Measurements from ENCODE around the gene SDHC. TPM values are rescaled to one million over a fixed set of nuclear protein-coding genes. Genes with fewer than 3 reads are reported as not detected.

SDHC gene
- polyA plus RNA-seq, 3 donors, result 208 to 350 (median 323) TPM

GRCh38 chr1:161367684-161368400 is 53.7 kb downstream of the SDHC start, which contains the start of gene CFAP126:
Gene CFAP126, minus strand, starts transcription at chr1:161367876. Its CDS starts 8 bp downstream, at chr1:161367868.
- intact Hi-C loops (cut with micrococcal nuclease), result no loop called here
- Histone ChIP-seq H3K27me3 (ENCODE audit: control insufficient read depth in 2 of 2, insufficient read depth in 2 of 2, low read length in 2 of 2) (no peaks in the 10 kb centered on the region), H3K4me1 (ENCODE audit: control insufficient read depth in 1 of 2, insufficient read depth in 2 of 2, low read length in 2 of 2) (peaks cover 0 to 5% of the 10 kb centered on the region in 2 donors), H3K4me2 (replicated peaks; ENCODE audit: extremely low read depth, low read length, poor library complexity, severe bottlenecking) (no peak within 1 kb of the TSS), H2AFZ (ENCODE audit: insufficient read depth, low read depth, low read length, poor library complexity, severe bottlenecking) (no peak within 1 kb of the TSS), H3K9me3 (replicated peaks in 1 of 2; ENCODE audit: control insufficient read depth in 1 of 2, insufficient read depth in 1 of 2, low read length in 2 of 2) (no peaks in the 10 kb centered on the region), H3K79me2 (ENCODE audit: insufficient read depth, low read length) (no peaks in the 10 kb centered on the region), H3K27ac (ENCODE audit: low read depth in 1 of 2, low read length in 2 of 2) (no peak within 1 kb of the TSS), H3K9ac (ENCODE audit: insufficient read depth, low read length, poor library complexity, severe bottlenecking) (no peak within 1 kb of the TSS), H3K36me3 (replicated peaks in 1 of 2; ENCODE audit: control insufficient read depth in 1 of 2, insufficient read depth in 2 of 2, low read length in 2 of 2) (peaks cover 21 to 40% of the 10 kb centered on the region in 2 donors), H3K4me3 (replicated peaks in 1 of 3; ENCODE audit: low read depth in 2 of 3, low read length in 3 of 3) (no peak within 1 kb of the TSS), H4K20me1 (ENCODE audit: insufficient read depth, low read length) (no peaks in the 10 kb centered on the region)
- peaks cover 5% of the 10 kb centered on the region for H3K4me1 Mint-ChIP-seq
- peak within 1 kb of the TSS in 6 of 7 donors; percentile 12 to 83 (median 65) for H3K27ac Mint-ChIP-seq
- 0% methylated on average over 1 of the region's 6 CpGs for WGBS (ENCODE audit: insufficient coverage)
- no peak within 1 kb of the TSS for H3K4me3 Mint-ChIP-seq
- H3K9me3 Mint-ChIP-seq, result no peaks in the 10 kb centered on the region
- peaks cover 40 to 46% of the 10 kb centered on the region in 2 donors for H3K36me3 Mint-ChIP-seq
- peak; percentile 55 to 81 (median 66) for DNase-seq
- peaks cover 0 to 2% (median 0%) of the 10 kb centered on the region in 3 donors for H3K27me3 Mint-ChIP-seq (ENCODE audit: low read depth in 3 of 3)
- TF ChIP-seq, protein P1, sequence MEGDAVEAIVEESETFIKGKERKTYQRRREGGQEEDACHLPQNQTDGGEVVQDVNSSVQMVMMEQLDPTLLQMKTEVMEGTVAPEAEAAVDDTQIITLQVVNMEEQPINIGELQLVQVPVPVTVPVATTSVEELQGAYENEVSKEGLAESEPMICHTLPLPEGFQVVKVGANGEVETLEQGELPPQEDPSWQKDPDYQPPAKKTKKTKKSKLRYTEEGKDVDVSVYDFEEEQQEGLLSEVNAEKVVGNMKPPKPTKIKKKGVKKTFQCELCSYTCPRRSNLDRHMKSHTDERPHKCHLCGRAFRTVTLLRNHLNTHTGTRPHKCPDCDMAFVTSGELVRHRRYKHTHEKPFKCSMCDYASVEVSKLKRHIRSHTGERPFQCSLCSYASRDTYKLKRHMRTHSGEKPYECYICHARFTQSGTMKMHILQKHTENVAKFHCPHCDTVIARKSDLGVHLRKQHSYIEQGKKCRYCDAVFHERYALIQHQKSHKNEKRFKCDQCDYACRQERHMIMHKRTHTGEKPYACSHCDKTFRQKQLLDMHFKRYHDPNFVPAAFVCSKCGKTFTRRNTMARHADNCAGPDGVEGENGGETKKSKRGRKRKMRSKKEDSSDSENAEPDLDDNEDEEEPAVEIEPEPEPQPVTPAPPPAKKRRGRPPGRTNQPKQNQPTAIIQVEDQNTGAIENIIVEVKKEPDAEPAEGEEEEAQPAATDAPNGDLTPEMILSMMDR (IDR thresholded peaks at IDR 0.05), result peak; percentile 25

DNA sequence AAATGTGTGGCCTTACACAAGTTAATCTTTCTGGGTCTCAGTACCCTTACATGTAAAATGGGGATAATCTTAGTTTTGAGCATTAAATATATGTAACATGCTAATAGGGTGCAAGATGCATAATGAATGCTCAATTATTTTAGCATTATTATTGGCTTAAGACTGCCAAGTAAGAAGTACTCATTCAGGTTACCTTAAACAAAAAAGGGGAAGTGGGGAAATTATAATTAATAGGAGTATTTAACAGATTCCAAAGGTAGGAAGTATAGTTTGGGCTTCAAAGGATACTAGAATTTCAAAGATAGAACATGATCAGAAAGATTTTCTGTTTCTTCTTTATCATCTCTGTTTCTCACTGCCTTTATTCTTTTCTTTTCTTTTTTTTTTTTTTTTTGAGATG is 59.3 kb downstream of the SDHC start:
- no peaks in the 10 kb centered on the region for H3K9me3 ChIP-seq (replicated peaks in 1 of 2; ENCODE audit: control insufficient read depth in 1 of 2, insufficient read depth in 1 of 2, low read length in 2 of 2)
- Mint-ChIP-seq H3K36me3 (peaks cover 2 to 5% of the 10 kb centered on the region in 2 donors), H3K27me3 (ENCODE audit: low read depth in 3 of 3) (peaks cover 0 to 4% (median 1%) of the 10 kb centered on the region in 3 donors), H3K4me3 (no peak overlapping the region), H3K4me1 (no peaks in the 10 kb centered on the region), H3K27ac (no peak overlapping the region), H3K9me3 (no peaks in the 10 kb centered on the region)
- TF ChIP-seq, protein P1 (IDR thresholded peaks at IDR 0.05), result no peak
- H3K79me2 ChIP-seq (ENCODE audit: insufficient read depth, low read length), result no peaks in the 10 kb centered on the region
- no peak for DNase-seq
- no peak overlapping the region for H3K4me2 ChIP-seq (replicated peaks; ENCODE audit: extremely low read depth, low read length, poor library complexity, severe bottlenecking)
- no peaks in the 10 kb centered on the region for H3K27me3 ChIP-seq (ENCODE audit: control insufficient read depth in 2 of 2, insufficient read depth in 2 of 2, low read length in 2 of 2)
- H3K4me1 ChIP-seq (ENCODE audit: control insufficient read depth in 1 of 2, insufficient read depth in 2 of 2, low read length in 2 of 2), result no peaks in the 10 kb centered on the region
- intact Hi-C loops (cut with micrococcal nuclease), result no loop called here
- H3K36me3 ChIP-seq (replicated peaks in 1 of 2; ENCODE audit: control insufficient read depth in 1 of 2, insufficient read depth in 2 of 2, low read length in 2 of 2), result peaks cover 0 to under 1% of the 10 kb centered on the region in 2 donors
- no peak overlapping the region for H3K4me3 ChIP-seq (replicated peaks in 1 of 3; ENCODE audit: low read depth in 2 of 3, low read length in 3 of 3)
- no peaks in the 10 kb centered on the region for H4K20me1 ChIP-seq (ENCODE audit: insufficient read depth, low read length)
- no peak overlapping the region for H3K9ac ChIP-seq (ENCODE audit: insufficient read depth, low read length, poor library complexity, severe bottlenecking)
- no peak overlapping the region for H2AFZ ChIP-seq (ENCODE audit: insufficient read depth, low read depth, low read length, poor library complexity, severe bottlenecking)
- H3K27ac ChIP-seq (ENCODE audit: low read depth in 1 of 2, low read length in 2 of 2), result no peak overlapping the region
